Fibroblast of villous mesenchyme (primary cell): ENCODE data around the gene ALKBH2. TPM values are rescaled to one million over a fixed set of nuclear protein-coding genes. Genes with fewer than 3 reads are reported as not detected.

ENCODE experiments used
- DNase-seq: peaks from one replicate; pipeline ENCODE4 v3.0.0-alpha.2; 2010; ENCODE audit warnings: low read depth
- H3K4me3 ChIP-seq: 2 replicates; pipeline ENCODE4 v1.5.1; 2011; ENCODE audit warnings: low read depth, mild to moderate bottlenecking, low read length
- total RNA-seq: library from RNA; depleted of rRNA; stranded (reverse); fragments of >200 nt; gene quantifications from 2 replicates; pipeline ENCODE4 v1.2.3, GENCODE V29; 2012
- TF ChIP-seq, protein P1 (sequence below): IDR thresholded peaks from 2 replicates; pipeline ENCODE4 v1.5.1; 2012; ENCODE audit warnings: low read depth, mild to moderate bottlenecking, low read length; ENCODE audit not compliant: insufficient read depth

ALKBH2 gene
- total RNA-seq, 1 donor, result 16.0 TPM

DNA sequence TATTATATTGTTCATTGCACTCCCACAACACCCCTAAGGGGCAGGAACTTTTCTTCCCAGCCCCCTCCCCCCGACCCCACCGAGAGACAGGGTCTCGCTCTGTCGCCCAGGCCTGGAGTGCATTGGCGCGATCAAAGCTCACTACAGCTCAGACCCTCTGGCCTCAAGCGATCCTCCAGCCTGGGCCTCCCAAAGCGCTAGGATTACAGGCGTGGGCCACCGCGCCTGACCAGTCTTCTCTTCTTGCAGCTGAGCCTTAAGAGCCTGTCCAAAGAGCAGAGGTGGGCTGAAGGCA is 3.8 kb upstream of the ALKBH2 start:
- TF ChIP-seq, protein P1, sequence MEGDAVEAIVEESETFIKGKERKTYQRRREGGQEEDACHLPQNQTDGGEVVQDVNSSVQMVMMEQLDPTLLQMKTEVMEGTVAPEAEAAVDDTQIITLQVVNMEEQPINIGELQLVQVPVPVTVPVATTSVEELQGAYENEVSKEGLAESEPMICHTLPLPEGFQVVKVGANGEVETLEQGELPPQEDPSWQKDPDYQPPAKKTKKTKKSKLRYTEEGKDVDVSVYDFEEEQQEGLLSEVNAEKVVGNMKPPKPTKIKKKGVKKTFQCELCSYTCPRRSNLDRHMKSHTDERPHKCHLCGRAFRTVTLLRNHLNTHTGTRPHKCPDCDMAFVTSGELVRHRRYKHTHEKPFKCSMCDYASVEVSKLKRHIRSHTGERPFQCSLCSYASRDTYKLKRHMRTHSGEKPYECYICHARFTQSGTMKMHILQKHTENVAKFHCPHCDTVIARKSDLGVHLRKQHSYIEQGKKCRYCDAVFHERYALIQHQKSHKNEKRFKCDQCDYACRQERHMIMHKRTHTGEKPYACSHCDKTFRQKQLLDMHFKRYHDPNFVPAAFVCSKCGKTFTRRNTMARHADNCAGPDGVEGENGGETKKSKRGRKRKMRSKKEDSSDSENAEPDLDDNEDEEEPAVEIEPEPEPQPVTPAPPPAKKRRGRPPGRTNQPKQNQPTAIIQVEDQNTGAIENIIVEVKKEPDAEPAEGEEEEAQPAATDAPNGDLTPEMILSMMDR, result no peak
- DNase-seq, result no peak
- peak overlapping the region; percentile 78 for H3K4me3 ChIP-seq

DNA sequence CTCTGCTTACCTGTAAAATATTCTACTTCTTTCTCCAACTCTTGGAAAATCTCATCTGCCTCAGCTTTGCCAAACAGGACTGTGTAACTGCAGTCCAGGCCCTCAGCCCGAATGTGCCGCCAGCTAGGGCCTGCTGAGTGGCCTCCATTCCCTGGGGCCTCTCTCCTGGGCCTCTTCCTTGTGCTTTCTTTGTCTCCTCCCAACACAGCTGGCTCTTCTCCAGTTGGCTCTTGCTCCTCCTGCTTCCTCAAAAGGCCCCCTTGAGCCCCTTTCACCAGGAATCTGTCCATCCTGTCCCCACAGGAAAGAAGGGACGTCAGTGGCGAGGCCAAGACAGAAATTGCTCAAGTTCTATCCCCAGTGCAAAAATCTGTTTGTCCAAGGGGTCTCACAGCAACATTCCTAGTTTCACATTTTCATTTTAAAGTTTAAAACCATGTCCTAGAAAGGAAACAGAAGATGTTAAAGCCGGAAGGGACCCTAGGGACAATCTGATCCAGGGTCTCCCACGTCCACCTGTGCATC is 713 bp downstream of the ALKBH2 start:
- peak overlapping the region; percentile 67 for H3K4me3 ChIP-seq
- TF ChIP-seq, protein P1, result no peak

DNA sequence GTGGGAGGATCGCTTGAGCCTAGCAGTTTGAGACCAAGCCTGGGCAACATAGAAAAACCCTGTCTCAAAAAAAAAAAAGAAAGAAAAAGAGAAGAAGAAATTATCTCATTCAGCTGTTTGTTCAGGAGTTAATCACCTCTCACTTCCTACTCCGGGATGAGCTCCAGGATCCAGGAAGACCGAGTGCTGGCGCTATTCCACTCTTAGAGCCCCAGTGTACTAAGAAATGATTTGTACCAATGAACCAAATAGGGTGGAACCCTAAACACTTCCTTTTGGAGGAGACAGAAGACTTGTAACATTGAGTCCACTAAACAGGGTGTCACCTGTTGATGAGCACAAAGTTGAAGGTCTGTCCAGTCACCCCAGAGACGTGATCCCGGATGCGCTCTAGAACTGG is 3.6 kb downstream of the ALKBH2 start:
- no peak for DNase-seq
- H3K4me3 ChIP-seq, result no peak overlapping the region
- TF ChIP-seq, protein P1, result no peak

More for the DNA sequence above, 713 bp downstream of the ALKBH2 start:
- no peak for DNase-seq

DNA sequence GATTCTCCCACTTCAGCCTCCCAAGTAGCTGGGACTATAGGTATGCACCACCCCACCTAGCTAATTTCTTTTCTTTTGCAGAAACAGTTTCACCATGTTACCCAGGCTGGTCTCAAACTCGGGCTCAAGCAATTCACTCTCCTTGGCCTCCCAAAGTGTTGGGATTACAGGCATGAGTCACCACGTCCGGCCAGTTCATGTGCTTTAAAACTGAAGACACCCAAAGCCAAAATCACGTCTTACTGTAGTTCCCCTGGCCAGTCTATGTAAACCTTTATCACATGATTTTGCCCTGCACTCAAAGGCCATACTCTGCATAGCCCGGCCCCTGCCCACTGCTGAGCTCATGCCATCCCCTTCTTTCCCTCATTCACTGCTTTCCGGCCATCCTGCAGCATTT is 4.5 kb downstream of the ALKBH2 start:
- TF ChIP-seq, protein P1, result no peak
- no peak overlapping the region for H3K4me3 ChIP-seq
- peak; percentile 56 for DNase-seq

DNA sequence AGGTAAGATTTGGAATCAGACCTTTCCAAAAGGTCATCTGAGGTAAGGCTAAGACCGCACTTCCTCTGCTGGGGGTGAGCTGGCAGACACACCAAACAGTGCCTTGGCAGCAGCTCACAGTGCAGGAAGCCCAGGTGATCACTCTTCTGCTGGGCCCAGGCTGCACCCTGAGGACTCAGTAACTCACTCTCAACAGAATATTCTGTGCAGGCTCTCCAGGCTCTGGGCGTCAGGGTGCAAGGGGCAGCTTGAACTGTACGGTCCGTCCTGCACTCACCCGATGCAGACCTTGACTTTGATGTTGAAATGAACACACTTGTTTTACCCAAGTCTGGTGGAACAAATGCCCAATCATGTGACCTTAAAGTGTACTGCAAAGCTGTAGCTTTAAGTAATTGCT is 6.0 kb downstream of the ALKBH2 start:
- TF ChIP-seq, protein P1, result no peak
- DNase-seq, result no peak
- no peak overlapping the region for H3K4me3 ChIP-seq

DNA sequence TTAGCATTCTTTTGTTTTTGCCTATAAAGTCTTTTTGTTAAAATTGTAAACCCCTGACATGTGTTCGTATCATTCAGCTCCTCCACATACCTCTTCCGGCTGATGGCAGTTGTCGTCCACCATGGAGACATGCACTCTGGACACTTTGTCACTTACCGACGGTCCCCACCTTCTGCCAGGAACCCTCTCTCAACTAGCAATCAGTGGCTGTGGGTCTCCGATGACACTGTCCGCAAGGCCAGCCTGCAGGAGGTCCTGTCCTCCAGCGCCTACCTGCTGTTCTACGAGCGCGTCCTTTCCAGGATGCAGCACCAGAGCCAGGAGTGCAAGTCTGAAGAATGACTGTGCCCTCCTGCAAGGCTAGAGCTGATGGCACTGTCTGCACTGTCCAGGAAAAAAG is 7.7 kb downstream of the ALKBH2 start:
- TF ChIP-seq, protein P1, result no peak
- no peak overlapping the region for H3K4me3 ChIP-seq
- DNase-seq, result no peak

DNA sequence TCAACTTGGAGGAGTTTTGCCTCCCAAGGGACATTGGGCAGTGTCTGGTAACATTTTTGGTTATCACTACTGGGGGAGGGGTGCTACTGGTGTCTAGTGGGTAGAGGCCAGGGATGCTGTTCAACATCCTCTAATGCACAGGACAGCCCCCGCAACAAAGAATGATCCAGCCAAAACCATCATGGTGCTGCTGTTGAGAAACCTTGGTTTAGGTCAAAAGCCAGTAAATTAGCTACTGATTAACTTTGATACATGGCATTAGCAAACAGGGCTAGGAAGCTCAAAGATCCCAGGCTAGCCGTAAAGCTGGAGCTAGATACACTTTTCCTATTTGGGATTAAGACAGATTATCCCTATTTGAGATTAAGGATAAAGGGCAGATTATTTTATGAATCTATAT is 8.8 kb downstream of the ALKBH2 start:
- no peak overlapping the region for H3K4me3 ChIP-seq
- DNase-seq, result no peak
- TF ChIP-seq, protein P1, result no peak
